Measurements from ENCODE around the gene CXXC5. TPM values are rescaled to one million over a fixed set of nuclear protein-coding genes. Genes with fewer than 3 reads are reported as not detected.

CXXC5 gene
- total and polyA plus RNA-seq, 9 of the 15 experiments (the other 6 are each of a cell fraction or from before 2014, with no cell fraction given) = 1.9 to 123 (median 45.8) TPM

DNA sequence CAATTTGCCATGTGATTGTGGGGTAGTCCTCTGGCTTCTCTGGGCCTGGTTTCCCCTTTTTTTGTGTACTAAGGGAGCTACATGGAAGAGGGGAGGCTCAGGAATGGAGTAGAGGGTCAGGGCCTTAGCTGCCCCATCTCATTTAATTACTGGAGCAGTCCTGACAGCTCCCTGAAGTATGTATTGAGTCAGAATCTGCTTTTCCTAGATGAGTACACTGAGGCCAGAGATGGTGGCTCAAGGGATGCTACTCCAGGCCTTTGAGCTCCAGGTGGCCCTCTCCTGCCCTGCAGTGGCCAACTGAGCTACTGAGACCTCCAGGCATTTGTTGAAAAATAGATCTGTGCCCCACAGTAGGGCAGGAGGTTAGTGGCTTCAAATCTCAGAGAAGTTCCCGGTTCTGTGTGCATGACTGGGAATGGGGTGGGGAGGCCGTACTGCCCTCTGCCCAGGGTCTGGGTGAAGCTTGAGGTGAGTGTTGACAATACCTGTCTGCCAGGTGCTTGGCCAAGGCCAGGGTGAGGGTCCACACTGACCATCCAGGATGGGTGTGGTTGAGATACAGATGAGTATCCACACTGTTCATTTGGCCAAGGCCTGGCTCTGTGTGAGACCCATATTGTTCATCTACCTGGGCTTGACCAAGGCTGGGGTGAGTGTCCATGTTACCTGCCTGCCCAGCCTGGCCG, 45.7 kb downstream of the CXXC5 start:
- no peak overlapping the region for H3K27ac ChIP-seq (ENCODE audit: extremely low read depth, low read depth, low read length)
- no peaks in the 10 kb centered on the region for H3K9me1 ChIP-seq (ENCODE audit: control insufficient read depth, insufficient read depth, low read length)
- H3K4me1 ChIP-seq (replicated peaks in 1 of 2; ENCODE audit: control insufficient read depth in 2 of 2, insufficient read depth in 2 of 2, low read length in 2 of 2) = peaks cover 60 to 63% of the 10 kb centered on the region in 2 experiments
- H3K9me3 ChIP-seq (replicated peaks; ENCODE audit: control insufficient read depth, insufficient read depth, low read depth, low read length) = no peaks in the 10 kb centered on the region
- H4K20me1 ChIP-seq (replicated peaks; ENCODE audit: control insufficient read depth, insufficient read depth, low read length) = no peaks in the 10 kb centered on the region
- CTCF ChIA-PET (ENCODE audit: low intra/inter-chr PET ratio) = no interaction called here
- H3K79me2 ChIP-seq (ENCODE audit: control insufficient read depth, insufficient read depth, low read length) = peaks cover 12% of the 10 kb centered on the region; the same call in 2 of the 3 replicates
- no peak overlapping the region for H2AFZ ChIP-seq (ENCODE audit: low read depth, low read length)
- FAIRE-seq (no peak), DNase-seq (ENCODE audit: extremely low read depth in 1 of 4, low spot score in 3 of 4) (no peak), ATAC-seq (no peak)
- no peak overlapping the region for H3K4me3 ChIP-seq
- H3K27me3 ChIP-seq (ENCODE audit: control insufficient read depth in 2 of 2, insufficient read depth in 2 of 2, low read length in 2 of 2) = no peaks in the 10 kb centered on the region
- POLR2A ChIA-PET = interaction anchor here (0.8 to 2.7 kb wide), 3 partner anchors 10 to 24 kb away, joined by 3 to 9 read pairs (median 3); no protein-coding TSS in a partner anchor
- TF ChIP-seq ELF4 (CRISPR knock-in tag; IDR thresholded peaks at IDR 0.05) = no peak
- TF ChIP-seq, protein P1, sequence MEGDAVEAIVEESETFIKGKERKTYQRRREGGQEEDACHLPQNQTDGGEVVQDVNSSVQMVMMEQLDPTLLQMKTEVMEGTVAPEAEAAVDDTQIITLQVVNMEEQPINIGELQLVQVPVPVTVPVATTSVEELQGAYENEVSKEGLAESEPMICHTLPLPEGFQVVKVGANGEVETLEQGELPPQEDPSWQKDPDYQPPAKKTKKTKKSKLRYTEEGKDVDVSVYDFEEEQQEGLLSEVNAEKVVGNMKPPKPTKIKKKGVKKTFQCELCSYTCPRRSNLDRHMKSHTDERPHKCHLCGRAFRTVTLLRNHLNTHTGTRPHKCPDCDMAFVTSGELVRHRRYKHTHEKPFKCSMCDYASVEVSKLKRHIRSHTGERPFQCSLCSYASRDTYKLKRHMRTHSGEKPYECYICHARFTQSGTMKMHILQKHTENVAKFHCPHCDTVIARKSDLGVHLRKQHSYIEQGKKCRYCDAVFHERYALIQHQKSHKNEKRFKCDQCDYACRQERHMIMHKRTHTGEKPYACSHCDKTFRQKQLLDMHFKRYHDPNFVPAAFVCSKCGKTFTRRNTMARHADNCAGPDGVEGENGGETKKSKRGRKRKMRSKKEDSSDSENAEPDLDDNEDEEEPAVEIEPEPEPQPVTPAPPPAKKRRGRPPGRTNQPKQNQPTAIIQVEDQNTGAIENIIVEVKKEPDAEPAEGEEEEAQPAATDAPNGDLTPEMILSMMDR (IDR thresholded peaks at IDR 0.05 in 2 of 3, conservative IDR thresholded peaks at IDR 0.05 in 1 of 3; ENCODE audit: insufficient read depth in 2 of 3, low read depth in 1 of 3, low read length in 3 of 3) = 0 out of 6 replicates have a peak, but pooled peaks of 1 of the 3 experiments have one; percentile 11
- BruUV-seq (replicated peaks) = no TSS peak
- H3K4me2 ChIP-seq (ENCODE audit: insufficient read depth, low read length) = no peak overlapping the region
- H3K36me3 ChIP-seq (ENCODE audit: control insufficient read depth, insufficient read depth, low read length) = no peaks in the 10 kb centered on the region
- H3K9ac ChIP-seq (ENCODE audit: insufficient read depth in 1 of 2, low read depth in 2 of 2, low read length in 2 of 2) = peak overlapping the region in 1 of 2 experiments; percentile 73; a peak in 1 of 4 replicates
- in situ Hi-C loops (cut with MboI) = no loop called here
- intact Hi-C loops (cut with micrococcal nuclease) = loop anchor here (5.0 to 10.0 kb wide), 3 partner anchors 73 to 272 kb away; partner anchors contain the start of gene UBE2D2
- WGBS (ENCODE audit: insufficient coverage, low coverage, missing lambda C conversion rate) = 51% methylated on average over 3 of the region's 3 CpGs

All from K562 (cell line).